HFFc6 (cell line): ENCODE measurements around the gene BSG. TPM values are rescaled to one million over a fixed set of nuclear protein-coding genes. Genes with fewer than 3 reads are reported as not detected.

Experiments
- DNase-seq: peaks from one replicate; pipeline ENCODE4 v3.0.0-alpha.2; 2018
- H3K27ac Mint-ChIP-seq: 2 replicates; pipeline ENCODE4 v1.8.0; 2020; ENCODE audit warnings: mild to moderate bottlenecking, mixed read lengths
- H3K27me3 Mint-ChIP-seq: 2 replicates; pipeline ENCODE4 v1.8.0; 2021; ENCODE audit warnings: mild to moderate bottlenecking, moderate library complexity, mixed read lengths; ENCODE audit not compliant: insufficient read depth
- H3K36me3 Mint-ChIP-seq: 2 replicates; pipeline ENCODE4 v1.8.0; 2021; ENCODE audit warnings: low read depth, mixed read lengths
- H3K4me1 Mint-ChIP-seq: 2 replicates; pipeline ENCODE4 v1.8.0; 2020; ENCODE audit warnings: low read depth, mixed read lengths
- H3K4me3 Mint-ChIP-seq: 2 replicates; pipeline ENCODE4 v1.8.0; 2020; ENCODE audit warnings: mild to moderate bottlenecking, moderate library complexity, mixed read lengths
- H3K9me3 Mint-ChIP-seq: 2 replicates; pipeline ENCODE4 v1.8.0; 2020; ENCODE audit warnings: mild to moderate bottlenecking, mixed read lengths
- CTCF ChIP-seq: fragments of 200-600 bp; sonication (generic); IDR thresholded peaks from 2 replicates; pipeline ENCODE4 v1.5.0; 2021; ENCODE audit warnings: antibody characterized with exemption, mild to moderate bottlenecking
- total RNA-seq, 6 experiments: library from RNA; stranded (reverse); fragmentation: NEBNext Ultra II Directional; extraction: Animal tissue kit (Norgen Biotek cat#: 25700); gene quantifications; 2 replicates in 1 of 6; 3 replicates in 5 of 6; pipeline ENCODE4 v1.2.3, GENCODE V29; 2021

The BSG gene
- total RNA-seq, 6 experiments from 2014 or later = 422 to 534 (median 465) TPM

GRCh38 chr19:533364-534058, 38.9 kb upstream of the BSG start:
- H3K4me3 Mint-ChIP-seq = peak overlapping the region; percentile 90
- DNase-seq = no peak
- no peaks in the 10 kb centered on the region for H3K36me3 Mint-ChIP-seq
- no peaks in the 10 kb centered on the region for H3K9me3 Mint-ChIP-seq
- no peak for TF ChIP-seq CTCF
- peak overlapping the region; percentile 88 for H3K27ac Mint-ChIP-seq
- peaks cover 15% of the 10 kb centered on the region for H3K4me1 Mint-ChIP-seq
- H3K27me3 Mint-ChIP-seq = no peaks in the 10 kb centered on the region; the same call in 1 of the 2 replicates

- DNase-seq = no peak
- Mint-ChIP-seq H3K36me3 (no peaks in the 10 kb centered on the region), H3K4me1 (peaks cover 15% of the 10 kb centered on the region), H3K27ac (peak overlapping the region; percentile 88), H3K9me3 (no peaks in the 10 kb centered on the region), H3K4me3 (peak overlapping the region; percentile 90), H3K27me3 (no peaks in the 10 kb centered on the region; the same call in 1 of the 2 replicates)
- TF ChIP-seq CTCF = no peak; the same call in 1 of the 2 replicates
Observed at GRCh38 chr19:534088-534487, 38.3 kb upstream of the BSG start.

- peak; percentile 46 for TF ChIP-seq CTCF
- Mint-ChIP-seq H3K36me3 (no peaks in the 10 kb centered on the region), H3K4me1 (peaks cover 15% of the 10 kb centered on the region), H3K27me3 (no peaks in the 10 kb centered on the region; the same call in 1 of the 2 replicates), H3K9me3 (no peaks in the 10 kb centered on the region), H3K27ac (peak overlapping the region; percentile 33; the same call in 1 of the 2 replicates), H3K4me3 (peak overlapping the region; percentile 32; the same call in 1 of the 2 replicates)
- DNase-seq = no peak
Observed at GRCh38 chr19:535017-535835, 37.2 kb upstream of the BSG start.

- Mint-ChIP-seq H3K36me3 (no peaks in the 10 kb centered on the region), H3K4me3 (no peak overlapping the region), H3K9me3 (no peaks in the 10 kb centered on the region), H3K4me1 (peaks cover 15% of the 10 kb centered on the region), H3K27me3 (no peaks in the 10 kb centered on the region; the same call in 1 of the 2 replicates), H3K27ac (no peak overlapping the region)
- DNase-seq = no peak
- TF ChIP-seq CTCF = no peak
Observed at GRCh38 chr19:536031-536880, 36.1 kb upstream of the BSG start.

- no peaks in the 10 kb centered on the region for H3K36me3 Mint-ChIP-seq
- no peaks in the 10 kb centered on the region for H3K9me3 Mint-ChIP-seq
- no peak overlapping the region for H3K4me3 Mint-ChIP-seq
- no peak for TF ChIP-seq CTCF
- H3K27me3 Mint-ChIP-seq = no peaks in the 10 kb centered on the region
- no peak overlapping the region for H3K27ac Mint-ChIP-seq
- DNase-seq = no peak
- H3K4me1 Mint-ChIP-seq = peaks cover 15% of the 10 kb centered on the region
Observed at GRCh38 chr19:536881-537404, 35.5 kb upstream of the BSG start.
